Measurements from ENCODE around the gene EFL1. TPM values are rescaled to one million over a fixed set of nuclear protein-coding genes. Genes with fewer than 3 reads are reported as not detected.

Gene EFL1
- total and polyA plus RNA-seq, 9 of the 15 experiments (the other 6 are each of a cell fraction or from before 2014, with no cell fraction given): 4.8 to 32.5 (median 16.9) TPM

DNA sequence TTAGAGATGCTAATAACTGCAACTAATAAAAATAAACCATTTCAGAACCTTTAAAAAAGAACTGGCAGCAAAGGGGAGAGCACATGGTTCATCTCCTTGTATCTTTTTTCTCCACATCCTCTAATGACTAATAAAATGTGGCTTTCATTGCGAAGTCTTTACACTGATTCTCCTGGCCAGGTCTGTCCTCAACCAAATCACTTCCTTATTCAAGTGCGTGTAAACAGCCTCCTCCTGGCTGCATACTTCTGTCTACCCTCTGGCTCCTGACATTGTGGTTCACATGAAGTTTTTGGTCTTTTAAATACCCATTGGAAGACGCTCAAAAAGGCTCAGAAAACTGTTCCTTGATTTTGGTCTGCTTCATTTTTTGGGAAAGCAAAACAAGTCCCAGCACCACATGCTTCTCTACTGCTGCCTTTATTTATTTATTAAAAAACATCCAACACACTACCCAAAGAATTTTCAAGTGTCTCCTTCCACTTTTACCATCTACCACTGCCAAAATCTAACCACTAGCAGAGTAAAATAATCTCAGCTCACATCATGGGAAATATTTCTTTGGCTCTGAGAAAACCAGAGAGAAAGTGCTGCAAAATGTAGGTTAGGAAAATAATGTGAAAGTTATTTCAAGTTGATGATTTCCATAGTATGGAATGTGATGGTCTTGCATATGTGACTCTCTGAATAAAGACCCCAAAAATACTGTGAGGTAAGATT lies 85.1 kb downstream of the EFL1 start:
- H3K36me3 ChIP-seq (ENCODE audit: control insufficient read depth, insufficient read depth, low read length): no peaks in the 10 kb centered on the region
- H3K4me2 ChIP-seq (ENCODE audit: insufficient read depth, low read length): no peak overlapping the region
- H2AFZ ChIP-seq (ENCODE audit: low read depth, low read length): no peak overlapping the region
- DNase-seq (ENCODE audit: extremely low read depth in 1 of 4, low spot score in 3 of 4) (no peak), FAIRE-seq (no peak), ATAC-seq (no peak)
- H3K4me1 ChIP-seq (replicated peaks in 1 of 2; ENCODE audit: control insufficient read depth in 2 of 2, insufficient read depth in 2 of 2, low read length in 2 of 2): no peaks in the 10 kb centered on the region
- no peak overlapping the region for H3K4me3 ChIP-seq
- H4K20me1 ChIP-seq (replicated peaks; ENCODE audit: control insufficient read depth, insufficient read depth, low read length): no peaks in the 10 kb centered on the region
- no peaks in the 10 kb centered on the region for H3K79me2 ChIP-seq (ENCODE audit: control insufficient read depth, insufficient read depth, low read length)
- H3K27ac ChIP-seq (ENCODE audit: extremely low read depth, low read depth, low read length): no peak overlapping the region
- ChIA-PET POLR2A (interaction anchor here (0.7 kb wide), 1 partner anchor 62 kb away, joined by 3 read pairs; no protein-coding TSS in a partner anchor), CTCF (ENCODE audit: low intra/inter-chr PET ratio) (no interaction called here)
- in situ Hi-C loops (cut with MboI): no loop called here
- H3K9me3 ChIP-seq (replicated peaks; ENCODE audit: control insufficient read depth, insufficient read depth, low read depth, low read length): no peaks in the 10 kb centered on the region
- TF ChIP-seq SREBF2 (CRISPR knock-in tag; IDR thresholded peaks at IDR 0.05): no peak
- no peak for TF ChIP-seq ZNF263 (CRISPR knock-in tag; IDR thresholded peaks at IDR 0.05; ENCODE audit: borderline replicate concordance)
- TF ChIP-seq SPI1 (IDR thresholded peaks at IDR 0.05; ENCODE audit: borderline replicate concordance, low read depth, low read length): 0 out of 2 replicates have a peak, but pooled peaks have one; percentile 23
- 51% methylated on average over 3 of the region's 3 CpGs for WGBS (ENCODE audit: insufficient coverage, low coverage, missing lambda C conversion rate)
- intact Hi-C loops (cut with micrococcal nuclease): no loop called here
- no peaks in the 10 kb centered on the region for H3K9me1 ChIP-seq (ENCODE audit: control insufficient read depth, insufficient read depth, low read length)
- no peaks in the 10 kb centered on the region for H3K27me3 ChIP-seq (ENCODE audit: control insufficient read depth in 2 of 2, insufficient read depth in 2 of 2, low read length in 2 of 2)
- no peak overlapping the region for H3K9ac ChIP-seq (ENCODE audit: insufficient read depth in 1 of 2, low read depth in 2 of 2, low read length in 2 of 2)
- no TSS peak for BruUV-seq (replicated peaks)

- H2AFZ ChIP-seq (ENCODE audit: low read depth, low read length): no peak overlapping the region
- FAIRE-seq (no peak), ATAC-seq (no peak), DNase-seq (ENCODE audit: extremely low read depth in 1 of 4, low spot score in 3 of 4) (peak in 2 of 4 experiments; percentile 17 to 28)
- WGBS (ENCODE audit: insufficient coverage, low coverage, missing lambda C conversion rate): 52% methylated on average over 2 of the region's 2 CpGs
- no peak overlapping the region for H3K4me3 ChIP-seq
- in situ Hi-C loops (cut with MboI) (no loop called here), intact Hi-C loops (cut with micrococcal nuclease) (no loop called here)
- no peaks in the 10 kb centered on the region for H3K9me3 ChIP-seq (replicated peaks; ENCODE audit: control insufficient read depth, insufficient read depth, low read depth, low read length)
- no peaks in the 10 kb centered on the region for H3K79me2 ChIP-seq (ENCODE audit: control insufficient read depth, insufficient read depth, low read length)
- no peak overlapping the region for H3K4me2 ChIP-seq (ENCODE audit: insufficient read depth, low read length)
- TF ChIP-seq ZNF232 (CRISPR knock-in tag; IDR thresholded peaks at IDR 0.05) (no peak), ETV1 (tag; conservative IDR thresholded peaks at IDR 0.05; ENCODE audit: low read depth) (no peak), ZNF384 (IDR thresholded peaks at IDR 0.05; ENCODE audit: low read depth, low read length) (no peak), NR1H2 (CRISPR knock-in tag; IDR thresholded peaks at IDR 0.05) (no peak), STAG1 (CRISPR knock-in tag; IDR thresholded peaks at IDR 0.05; ENCODE audit: borderline replicate concordance) (no peak), NR2C1 (IDR thresholded peaks at IDR 0.05) (no peak), NR2C1 (tag; IDR thresholded peaks at IDR 0.05) (no peak), BRF1 (IDR thresholded peaks at IDR 0.05; ENCODE audit: borderline replicate concordance, extremely low read depth, insufficient read length) (no peak), ZC3H4 (CRISPR knock-in tag; IDR thresholded peaks at IDR 0.05; ENCODE audit: borderline replicate concordance) (no peak)
- H3K9me1 ChIP-seq (ENCODE audit: control insufficient read depth, insufficient read depth, low read length): no peaks in the 10 kb centered on the region
- no peak overlapping the region for H3K27ac ChIP-seq (ENCODE audit: extremely low read depth, low read depth, low read length)
- BruUV-seq (replicated peaks): no TSS peak
- H3K4me1 ChIP-seq (replicated peaks in 1 of 2; ENCODE audit: control insufficient read depth in 2 of 2, insufficient read depth in 2 of 2, low read length in 2 of 2): no peaks in the 10 kb centered on the region
- H4K20me1 ChIP-seq (replicated peaks; ENCODE audit: control insufficient read depth, insufficient read depth, low read length): no peaks in the 10 kb centered on the region
- H3K27me3 ChIP-seq (ENCODE audit: control insufficient read depth in 2 of 2, insufficient read depth in 2 of 2, low read length in 2 of 2): no peaks in the 10 kb centered on the region
- CTCF ChIA-PET (ENCODE audit: low intra/inter-chr PET ratio): no interaction called here
- POLR2A ChIA-PET: no interaction called here
- H3K36me3 ChIP-seq (ENCODE audit: control insufficient read depth, insufficient read depth, low read length): no peaks in the 10 kb centered on the region
- H3K9ac ChIP-seq (ENCODE audit: insufficient read depth in 1 of 2, low read depth in 2 of 2, low read length in 2 of 2): no peak overlapping the region
Observed at GRCh38 chr15:82176542-82176941, 86.0 kb downstream of the EFL1 start.

All from K562 (cell line).